ENCODE data around the gene TMEM164.

The TMEM164 gene

DNA sequence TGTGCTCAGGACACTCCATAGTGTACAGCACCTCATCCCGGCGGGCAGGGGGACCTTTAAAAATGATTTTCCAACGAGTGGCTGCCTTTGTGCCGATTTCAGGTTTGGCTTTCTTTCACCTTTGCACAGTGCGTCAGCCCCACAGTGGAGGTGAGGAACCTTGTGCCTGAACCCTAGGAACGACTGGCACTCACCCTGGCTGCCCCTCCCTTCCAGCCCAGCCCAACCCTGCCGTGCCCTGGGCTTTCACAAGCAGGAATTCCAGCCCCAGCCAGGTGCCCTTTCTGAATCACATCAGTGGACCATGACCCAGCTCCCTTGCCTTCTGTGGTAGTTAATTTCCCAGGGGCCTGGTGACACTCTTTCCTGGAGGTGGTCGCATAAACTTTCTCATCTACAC, 1.3 kb downstream of the TMEM164 start:
- no peak for DNase-seq

DNA sequence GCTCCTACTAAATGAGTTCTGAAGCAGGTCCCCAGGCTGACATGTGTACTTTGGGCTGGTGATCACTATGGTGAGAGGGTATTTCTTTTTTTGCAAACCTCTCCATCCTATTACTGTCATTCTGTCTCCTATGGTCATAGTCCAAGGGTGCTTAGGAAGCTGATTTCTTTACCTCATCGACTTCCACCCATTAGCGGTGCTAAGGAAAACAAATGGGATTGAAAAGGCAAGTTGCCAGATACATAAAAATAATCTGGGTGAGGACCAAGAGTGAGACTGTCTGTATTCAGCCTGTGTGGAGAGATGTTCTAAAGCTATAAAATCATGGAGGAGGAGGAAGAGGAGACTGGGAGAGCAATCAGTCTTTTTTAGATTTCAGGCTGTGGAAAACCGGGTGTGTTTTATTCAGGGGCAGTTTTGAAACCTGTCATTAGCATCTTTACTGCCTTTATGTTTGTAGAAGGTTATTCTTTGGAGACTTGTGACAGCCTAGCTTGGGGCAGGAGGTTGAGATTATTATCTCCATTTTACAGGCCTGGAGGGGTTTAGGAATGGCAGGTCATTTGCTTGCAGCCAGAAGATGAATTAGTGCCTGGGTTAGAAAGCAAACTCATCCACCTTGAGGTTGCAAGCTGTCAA, 1.9 kb downstream of the TMEM164 start:
- DNase-seq: no peak

DNA sequence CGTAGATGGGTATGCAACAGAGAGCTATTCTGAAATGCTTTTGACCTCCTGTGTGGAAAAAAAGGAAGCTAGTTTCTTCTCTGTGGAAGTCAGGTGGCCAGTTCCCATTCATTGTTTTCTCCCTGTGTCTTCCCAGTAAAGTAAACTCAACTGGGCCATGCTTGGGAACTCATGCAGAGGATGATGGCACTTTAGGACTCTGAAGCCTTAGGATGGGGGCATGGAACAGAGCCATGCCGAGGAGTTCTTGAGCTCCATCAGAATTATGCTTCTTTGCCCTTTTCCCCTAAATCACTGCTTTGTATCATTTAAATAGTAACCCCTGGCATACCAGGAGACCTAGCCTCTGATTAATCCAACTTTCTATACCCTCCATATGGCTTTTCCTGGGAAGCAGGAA, 3.2 kb downstream of the TMEM164 start:
- no peak for DNase-seq

DNA sequence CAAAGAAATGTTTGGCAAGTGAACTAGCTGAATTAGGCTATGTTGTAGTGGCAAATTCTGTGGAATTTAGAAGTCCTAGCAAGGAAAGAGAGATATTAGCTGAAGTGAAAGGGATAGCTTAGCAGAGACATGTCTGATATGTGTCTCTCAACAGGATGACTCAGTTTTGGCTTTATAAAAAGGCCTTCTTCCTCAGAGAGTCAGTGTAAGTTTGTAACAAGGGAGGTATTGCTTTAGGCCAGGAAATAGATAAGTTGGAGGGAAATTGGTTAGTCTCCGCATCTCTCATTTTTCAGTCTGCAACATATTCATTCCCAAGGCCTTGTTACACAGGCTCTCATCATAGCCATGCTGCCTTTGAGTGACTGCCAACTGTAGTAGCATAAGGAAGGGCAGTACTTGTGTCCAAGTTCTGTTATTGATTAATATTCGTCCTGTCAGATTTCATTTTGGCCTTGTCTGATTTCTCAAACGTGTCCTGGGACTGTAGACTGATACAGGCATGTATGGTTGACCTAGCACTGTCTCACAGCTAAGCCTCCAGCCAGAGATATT, 4.0 kb downstream of the TMEM164 start:
- no peak for DNase-seq

DNA sequence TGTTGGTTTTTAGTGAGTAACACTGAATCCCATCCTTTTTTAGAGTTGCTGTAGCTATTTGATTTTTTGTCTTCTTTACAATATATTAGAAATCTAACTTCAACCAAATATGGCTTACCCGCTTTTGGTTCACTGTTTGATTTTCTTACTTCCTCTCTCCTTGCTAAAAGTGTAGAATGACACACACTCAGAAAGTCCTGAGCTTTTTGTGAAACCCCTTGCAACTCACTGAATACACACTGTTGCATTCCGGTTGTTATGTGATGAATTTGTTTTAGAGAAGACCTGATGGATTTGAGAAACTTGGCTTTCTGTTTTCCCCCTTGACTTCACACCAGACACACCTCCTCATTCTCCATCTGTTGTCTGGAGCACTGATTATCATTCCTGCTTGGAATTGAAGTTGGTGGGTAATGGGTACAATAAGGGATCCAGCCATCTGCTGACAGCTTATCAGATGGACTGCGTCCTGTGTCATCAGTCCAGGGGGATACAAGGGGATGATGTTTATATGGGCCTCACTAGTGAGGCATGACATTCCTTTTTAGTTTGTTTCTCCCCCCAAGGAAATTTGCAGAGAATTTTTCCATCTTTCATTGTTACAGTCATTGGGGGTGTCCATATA, 5.2 kb downstream of the TMEM164 start:
- no peak for DNase-seq

DNA sequence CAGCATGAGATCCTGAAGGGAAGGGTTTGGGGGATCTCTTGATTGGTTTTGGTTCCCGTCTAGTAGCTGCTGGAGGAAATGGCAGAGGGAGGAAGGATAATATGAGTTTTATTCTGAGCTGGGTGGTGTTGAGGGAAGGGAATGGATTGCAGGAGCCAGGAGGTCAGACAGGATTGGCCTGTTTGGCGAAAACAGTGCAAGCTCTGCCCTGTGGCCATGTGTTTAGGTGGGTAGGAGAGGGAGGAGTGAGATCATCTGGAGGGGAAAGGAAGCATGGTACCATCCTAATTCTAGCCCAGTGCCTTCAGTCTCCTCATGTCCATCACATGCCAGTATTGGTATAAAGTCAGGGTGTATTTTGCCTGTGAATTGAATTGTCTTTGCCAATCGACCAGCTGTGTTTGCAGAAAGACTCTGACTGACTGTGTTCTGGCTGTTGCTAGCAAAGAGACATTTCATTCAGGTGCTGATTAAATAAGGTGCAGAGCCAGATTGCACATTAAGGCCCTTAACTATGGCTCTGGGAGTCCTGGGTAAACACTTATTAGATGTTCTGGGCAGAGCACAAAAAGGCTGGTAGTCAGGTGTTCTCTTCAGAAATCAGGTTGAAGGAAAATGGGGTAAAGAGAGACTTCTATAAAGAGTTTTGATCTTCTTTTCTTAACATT, 10.0 kb downstream of the TMEM164 start:
- no peak for DNase-seq

DNA sequence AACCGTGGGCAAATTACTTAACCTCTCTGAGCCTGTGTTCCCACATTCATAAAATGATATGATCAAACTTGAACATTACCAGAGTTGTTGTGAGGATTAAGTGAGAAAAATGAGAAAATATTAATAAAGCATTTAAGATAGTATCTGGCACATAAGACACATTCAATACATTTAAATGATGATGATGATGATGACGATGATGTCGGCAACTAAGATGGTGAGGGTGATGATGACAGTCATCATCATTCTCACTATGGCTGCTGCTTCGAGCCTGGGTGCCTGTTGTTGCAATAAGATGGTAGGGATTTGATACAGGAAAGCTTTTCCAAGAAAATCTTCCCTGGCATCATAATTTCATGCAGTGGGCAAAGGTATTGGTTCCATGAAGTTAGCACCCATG, 11.1 kb downstream of the TMEM164 start:
- no peak for DNase-seq

DNA sequence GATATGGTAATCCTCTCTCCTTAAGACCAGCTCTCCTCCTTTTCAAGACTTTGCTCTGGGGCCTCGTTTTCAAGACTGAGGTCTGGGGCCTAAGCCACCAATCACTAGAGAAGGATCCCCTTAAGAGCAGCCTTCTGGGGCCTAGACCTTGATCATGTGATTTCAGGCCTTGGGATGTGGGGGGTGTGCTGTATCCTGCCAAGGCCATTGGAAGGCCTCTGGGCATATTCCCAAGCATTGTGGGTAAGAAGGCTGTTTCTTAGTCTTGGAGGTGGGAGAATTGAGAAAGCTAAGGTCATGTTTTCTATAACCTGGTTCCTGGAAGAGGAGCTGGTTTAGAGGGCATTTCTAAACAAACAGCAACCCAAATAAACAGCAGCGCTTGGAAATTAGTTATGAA, 12.1 kb downstream of the TMEM164 start:
- no peak for DNase-seq

DNA sequence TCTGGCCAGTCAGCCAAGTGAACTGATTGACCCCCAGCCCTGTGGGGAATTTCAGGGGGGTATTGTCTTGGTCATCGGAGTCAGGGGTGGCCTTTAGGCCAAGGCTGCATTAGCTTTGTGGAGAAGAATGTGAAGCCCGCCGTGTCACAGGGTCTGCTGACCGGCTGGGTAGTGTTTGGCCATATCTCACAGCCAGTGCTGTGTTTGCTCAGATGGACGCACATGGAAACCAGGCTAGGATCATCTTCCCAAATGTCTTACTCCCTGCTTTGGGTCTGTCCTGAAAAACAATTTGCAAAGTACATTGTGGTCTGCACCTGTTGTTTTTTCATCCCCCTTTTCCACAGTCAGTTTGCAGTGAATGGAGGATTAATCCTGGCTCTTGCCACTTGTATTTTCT, 13.0 kb downstream of the TMEM164 start:
- DNase-seq: no peak

DNA sequence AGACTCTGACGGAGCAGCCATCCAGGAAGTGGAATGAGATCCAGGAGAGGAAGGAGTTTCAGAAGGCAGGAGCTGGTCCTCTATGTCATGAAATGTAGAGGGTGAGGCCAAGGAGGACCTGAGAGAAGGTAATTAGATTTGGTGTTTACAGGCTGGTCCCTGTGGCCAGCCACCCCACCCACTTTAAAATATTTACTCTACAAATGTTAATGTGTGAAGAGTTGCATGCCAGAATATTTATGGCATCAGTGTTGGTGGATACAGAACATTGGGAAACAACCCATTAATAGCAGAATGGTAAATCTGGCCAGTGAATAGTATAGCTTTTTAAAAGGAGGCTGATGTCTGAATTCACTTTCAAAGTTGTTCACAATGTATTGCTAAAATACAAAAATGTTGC, 17.6 kb downstream of the TMEM164 start:
- no peak for DNase-seq

DNA sequence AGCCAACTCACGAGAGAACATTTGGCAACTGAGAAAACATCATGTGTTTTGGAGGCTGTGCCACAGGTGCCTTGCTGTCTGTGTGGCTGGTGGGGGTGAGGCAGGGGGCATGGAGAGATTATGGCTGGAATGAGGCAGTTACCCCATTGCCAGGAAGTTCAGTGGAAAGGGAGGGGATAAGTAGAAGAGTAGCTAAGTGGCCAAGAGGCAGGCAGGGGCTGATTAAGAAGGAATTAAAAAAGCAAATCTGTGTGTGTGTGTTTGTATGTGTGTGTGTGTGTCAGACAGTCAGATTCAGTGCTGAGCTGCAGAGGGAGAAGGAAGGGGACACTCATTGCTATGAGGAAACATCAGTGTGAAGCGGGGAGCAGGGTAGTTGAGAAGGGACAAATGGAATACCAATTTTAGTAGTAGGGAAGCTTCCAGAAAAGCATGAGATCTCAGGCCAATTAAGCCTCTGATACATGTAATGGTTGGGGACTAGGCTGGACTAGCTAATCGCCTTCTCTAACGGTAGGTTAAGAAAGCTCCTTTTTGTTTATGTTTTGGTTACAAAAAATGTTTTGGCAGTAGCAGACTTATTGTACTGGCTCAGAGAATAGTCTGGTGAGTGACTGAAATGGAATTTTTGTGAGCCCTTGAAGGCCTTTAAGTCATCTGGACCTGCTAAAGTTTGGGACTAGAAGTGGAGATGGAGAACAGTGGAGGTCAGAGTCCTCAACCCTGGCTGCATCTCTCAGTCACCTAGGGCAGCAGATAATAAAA, 18.5 kb downstream of the TMEM164 start:
- no peak for DNase-seq

DNA sequence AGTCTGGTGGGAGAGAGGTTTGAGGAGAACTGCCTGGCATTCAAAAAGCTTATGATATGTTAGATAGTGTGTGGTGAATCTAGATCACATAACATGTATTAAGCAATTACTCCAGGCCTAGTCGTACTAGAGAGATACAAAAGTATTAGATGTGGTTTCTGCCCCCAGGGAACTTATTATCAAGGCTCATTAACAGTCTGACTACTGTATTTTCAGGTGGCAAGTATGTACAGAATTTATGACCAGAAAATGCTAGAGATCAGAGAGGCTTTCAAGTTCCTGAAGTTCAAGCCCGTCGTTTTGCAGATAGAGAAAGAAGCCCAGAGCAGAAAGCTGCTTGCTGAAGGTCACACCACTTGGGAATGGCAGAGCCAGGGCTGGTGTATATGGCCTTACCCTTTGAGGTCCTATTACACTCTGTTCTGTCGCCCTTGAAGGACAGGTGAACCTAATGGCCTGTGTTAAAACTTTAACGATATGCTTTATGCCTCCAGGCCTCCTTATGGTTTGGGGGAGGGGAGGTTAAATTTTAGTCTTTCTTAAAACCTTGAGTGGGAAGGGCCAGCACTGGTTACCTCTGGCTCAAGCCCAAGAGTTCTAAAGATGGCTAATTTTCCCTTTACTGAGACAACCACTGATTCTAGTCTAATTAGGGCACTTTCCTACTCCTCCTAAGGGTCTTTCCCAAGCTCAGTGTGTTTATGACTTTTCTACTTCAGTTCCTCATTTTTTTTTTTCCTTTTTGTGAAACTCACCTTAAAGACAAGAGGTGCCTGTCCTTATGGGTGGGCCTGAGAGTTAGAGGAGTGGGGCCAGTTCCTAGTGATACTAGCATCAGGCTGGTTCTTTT, 19.9 kb downstream of the TMEM164 start:
- DNase-seq: no peak

DNA sequence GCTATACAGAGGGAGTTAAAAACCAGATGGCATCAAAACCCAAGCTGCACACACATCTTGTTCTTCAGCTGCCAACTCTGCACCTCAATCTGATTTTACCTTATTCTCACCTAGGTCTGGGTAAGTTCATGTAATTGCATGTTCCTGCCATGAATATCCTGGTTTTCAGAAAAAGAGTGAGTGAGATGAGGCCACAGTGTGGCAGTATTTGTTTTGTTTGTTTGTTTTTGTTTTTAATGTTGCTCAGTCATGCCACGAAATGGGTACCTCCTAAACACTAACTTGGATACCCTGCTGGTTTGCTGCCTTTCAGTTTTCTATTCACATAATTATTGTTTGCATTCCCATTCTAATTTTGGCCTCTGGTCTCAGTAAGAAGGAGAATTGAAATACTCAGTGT, 22.5 kb downstream of the TMEM164 start:
- no peak for DNase-seq

DNA sequence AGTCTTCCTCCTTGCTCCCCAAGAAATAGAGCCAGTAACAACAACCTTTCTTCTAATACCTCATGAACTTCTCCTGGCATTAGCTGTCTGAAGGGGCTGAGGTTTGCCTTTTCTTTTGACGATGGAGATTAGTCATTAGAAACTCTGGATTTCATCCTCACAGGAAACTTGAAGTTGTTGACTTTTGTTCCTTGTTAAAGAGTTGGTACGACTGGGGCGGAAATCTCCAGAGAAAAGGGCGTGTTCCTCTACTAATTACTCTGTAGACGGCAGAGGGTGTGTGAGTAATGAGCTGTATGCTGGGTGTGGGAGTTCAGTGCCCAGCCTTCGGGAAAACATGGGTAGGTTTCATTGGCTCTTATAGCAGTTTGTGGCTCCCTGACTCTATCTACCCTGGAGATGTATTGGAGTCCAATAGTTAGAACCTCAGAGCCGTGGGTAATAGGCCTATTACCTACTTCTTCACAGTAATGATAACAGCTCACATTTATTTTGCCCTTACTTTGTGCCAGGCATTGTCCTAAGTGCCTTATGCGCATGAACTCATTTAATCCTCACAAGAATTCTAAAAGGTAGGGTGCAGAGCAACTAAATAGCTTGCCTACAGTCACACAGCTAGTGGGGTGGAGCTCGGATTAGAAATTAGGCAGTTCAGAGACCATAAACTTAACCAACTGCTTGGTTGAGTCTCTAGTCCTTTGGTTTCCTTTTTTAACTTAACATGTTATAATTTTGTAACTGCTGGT, 23.4 kb downstream of the TMEM164 start:
- DNase-seq: no peak

DNA sequence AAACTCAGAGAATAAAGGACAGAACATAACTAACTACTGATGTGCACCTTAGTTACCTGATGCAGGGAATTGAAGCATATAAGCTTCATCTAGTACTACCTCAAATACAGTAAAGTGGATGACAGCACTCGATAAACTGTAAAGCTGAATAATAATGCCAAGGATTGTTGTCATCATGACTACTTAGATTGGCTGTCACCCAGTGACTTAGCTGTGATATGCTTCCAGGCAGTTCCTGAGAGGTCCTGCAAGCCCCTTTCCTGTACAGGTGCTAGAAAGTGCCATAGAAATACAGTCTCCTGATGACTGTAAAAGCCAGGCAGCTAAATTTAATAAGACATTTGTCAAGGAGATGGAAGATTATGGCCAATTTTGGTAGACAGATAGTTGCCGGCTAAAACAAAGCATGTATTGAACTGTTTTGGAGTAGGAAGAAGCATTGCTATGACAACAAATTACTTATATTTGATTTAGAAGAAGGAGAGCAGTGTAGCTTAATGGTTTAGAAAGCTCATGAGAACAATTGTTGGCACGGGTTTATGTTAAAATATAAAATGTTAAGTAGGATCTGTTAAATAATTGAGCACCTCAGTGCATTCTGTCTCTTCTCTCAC, 29.7 kb downstream of the TMEM164 start:
- no peak for DNase-seq

DNA sequence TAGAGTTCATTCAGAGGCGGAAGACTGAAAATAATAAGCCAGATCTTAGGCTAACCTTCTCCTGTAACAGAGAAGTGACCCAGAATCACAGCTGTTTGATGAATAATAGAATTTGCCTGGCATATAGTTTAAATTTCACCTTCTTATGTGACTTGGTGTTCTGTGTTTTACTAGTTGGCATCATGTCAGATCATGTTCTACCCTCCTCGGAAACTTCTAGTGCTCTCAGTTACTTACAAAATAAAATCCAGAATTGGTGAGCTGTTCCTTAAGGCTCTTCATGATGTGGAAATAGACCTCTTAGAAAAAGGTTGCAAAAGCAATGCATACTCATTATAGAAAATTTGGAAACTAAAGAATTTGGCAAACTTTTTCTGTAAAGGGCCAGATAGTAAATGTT, 31.1 kb downstream of the TMEM164 start:
- no peak for DNase-seq

DNA sequence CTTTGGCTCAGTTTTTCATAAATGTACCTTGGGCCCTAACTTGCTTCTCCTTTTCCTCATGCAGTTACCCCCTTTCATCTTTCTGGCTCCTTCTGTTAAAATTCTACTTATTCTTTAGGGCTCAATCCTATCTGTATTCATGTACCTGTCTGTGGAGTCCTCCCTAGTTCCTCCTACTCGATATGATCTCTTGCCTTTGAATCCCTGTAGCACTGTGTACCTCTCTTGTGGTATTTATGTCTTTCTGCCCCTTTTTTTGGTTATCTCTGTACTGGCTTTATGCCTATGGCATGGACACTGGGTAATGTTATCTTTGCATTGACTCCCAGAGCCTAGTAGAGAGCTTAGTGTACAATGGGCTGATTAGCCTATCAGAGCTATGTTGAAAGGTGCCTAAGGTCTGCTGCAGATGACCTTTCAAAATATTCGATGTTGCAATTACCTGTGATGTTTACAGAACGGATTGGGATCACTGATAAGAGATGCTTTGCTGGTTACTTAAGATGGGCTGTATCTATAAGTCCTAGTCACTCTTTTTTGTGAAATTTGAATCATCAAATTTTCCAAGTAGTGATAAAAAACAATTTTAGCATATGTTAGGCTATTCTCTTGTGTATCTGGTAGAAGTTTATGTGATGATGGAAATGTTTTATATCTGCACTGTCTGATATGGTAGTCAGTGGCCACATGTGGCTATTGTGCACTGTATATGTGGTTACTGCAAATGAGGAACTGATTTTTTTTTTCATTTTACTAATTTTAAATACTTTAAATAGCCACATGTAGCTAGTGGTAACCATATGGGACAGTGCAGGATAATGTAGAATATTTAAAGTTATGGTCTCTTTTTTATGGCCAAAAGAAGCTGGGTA, 33.5 kb downstream of the TMEM164 start:
- DNase-seq: no peak

DNA sequence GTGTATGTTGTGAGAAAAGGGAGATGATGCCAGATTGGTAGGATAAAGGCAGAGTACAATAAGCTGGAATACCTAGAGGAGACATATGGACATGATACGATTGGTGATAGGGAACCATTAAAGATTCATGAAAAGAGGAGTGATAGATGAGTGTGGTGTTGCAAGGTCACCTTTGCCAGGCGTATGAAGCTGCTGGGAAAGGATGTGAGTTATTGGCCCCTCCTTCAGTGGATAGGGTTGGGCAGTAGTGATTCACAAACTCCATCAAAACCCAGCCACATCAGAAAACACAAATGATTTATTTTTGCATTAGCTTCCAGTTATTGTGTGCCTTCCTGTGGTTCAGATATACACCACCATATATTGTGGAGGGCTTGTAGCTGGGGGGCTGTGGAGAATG, 34.3 kb downstream of the TMEM164 start:
- DNase-seq: no peak

DNA sequence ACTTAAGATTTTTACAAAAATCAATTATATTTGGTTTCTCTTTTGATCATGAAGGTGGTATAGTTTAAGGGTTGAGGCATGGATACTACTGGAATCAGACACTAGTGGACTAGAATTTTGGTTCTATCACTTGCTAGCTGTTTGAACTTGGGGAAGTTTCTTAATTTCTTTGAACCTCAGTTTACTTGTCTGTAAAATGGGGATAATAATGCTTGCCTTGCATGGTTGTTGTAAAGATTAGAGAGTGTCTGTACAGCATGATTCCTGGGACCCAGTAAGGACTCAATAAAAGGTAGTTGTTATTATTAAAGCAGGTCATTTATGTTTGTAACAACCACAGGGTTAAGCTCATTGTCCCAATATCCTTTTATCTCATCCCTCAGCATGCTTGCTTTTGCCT, 36.0 kb downstream of the TMEM164 start:
- DNase-seq: no peak

DNA sequence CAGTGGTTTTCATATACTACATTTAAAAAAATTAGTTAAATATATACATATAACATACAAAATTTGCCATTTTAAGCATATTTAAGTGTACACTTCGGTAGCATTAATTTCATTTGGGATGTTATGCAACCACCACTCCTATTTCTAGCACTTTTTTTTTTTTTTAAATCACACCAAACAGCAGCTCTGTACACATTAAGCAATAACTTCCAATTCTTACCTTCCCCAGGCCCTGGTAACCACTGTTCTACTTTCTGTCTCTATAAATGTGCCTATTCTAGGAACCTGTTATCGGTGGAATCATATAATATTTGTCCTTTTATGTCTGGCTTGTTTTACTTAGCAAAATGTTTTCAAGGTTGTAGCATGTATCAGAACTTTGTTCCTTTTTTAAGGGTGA, 39.1 kb downstream of the TMEM164 start:
- no peak for DNase-seq
